Large intestine (tissue), 3 donors: ENCODE measurements around the gene RBPJL. TPM values are rescaled to one million over a fixed set of nuclear protein-coding genes. Genes with fewer than 3 reads are reported as not detected.

Source experiments
- DNase-seq, 2 donors: peaks; one replicate each; pipeline versions ENCODE4 v3.0.0 to v3.0.0-alpha.2; 2013
- H3K27ac ChIP-seq: one replicate; pipeline ENCODE4 v1.5.1; 2013; ENCODE audit warnings: low read length
- H3K27me3 ChIP-seq: 2 replicates; pipeline ENCODE4 v1.6.1; 2013; ENCODE audit warnings: low read length; ENCODE audit not compliant: control insufficient read depth, insufficient read depth
- H3K36me3 ChIP-seq: 2 replicates; pipeline ENCODE4 v1.6.1; 2013; ENCODE audit warnings: low read length; ENCODE audit not compliant: control insufficient read depth, insufficient read depth
- H3K4me1 ChIP-seq: one replicate; pipeline ENCODE4 v1.6.1; 2013; ENCODE audit warnings: low read length; ENCODE audit not compliant: control insufficient read depth, insufficient read depth
- H3K4me3 ChIP-seq: one replicate; pipeline ENCODE4 v1.5.1; 2013; ENCODE audit warnings: low read length
- H3K9me3 ChIP-seq: one replicate; pipeline ENCODE4 v1.6.1; 2013; ENCODE audit warnings: mild to moderate bottlenecking, low read depth, low read length, moderate library complexity; ENCODE audit not compliant: control insufficient read depth
- WGBS: methylation state at CpG from one replicate; pipeline ENCODE4 v1.1.5; 2013; ENCODE audit warnings: low lambda C conversion rate; ENCODE audit not compliant: insufficient coverage; 5-methylcytosine and 5-hydroxymethylcytosine counted together
- polyA plus RNA-seq: library from polyadenylated mRNA; unstranded; fragments of 120-200 nt; gene quantifications from one replicate; pipeline ENCODE4 v1.2.1, GENCODE V29; 2013

RBPJL gene
- polyA plus RNA-seq, 1 donor: not detected

GRCh38 chr20:45317826-45318225 lies 11.2 kb downstream of the RBPJL start:
- peaks cover 8% of the 10 kb centered on the region for H3K9me3 ChIP-seq
- no peak overlapping the region for H3K27ac ChIP-seq
- peaks cover 52% of the 10 kb centered on the region for H3K27me3 ChIP-seq
- H3K4me3 ChIP-seq: no peak overlapping the region
- no peak for DNase-seq
- no peaks in the 10 kb centered on the region for H3K36me3 ChIP-seq
- peaks cover 3% of the 10 kb centered on the region for H3K4me1 ChIP-seq
- WGBS: no CpG with 5 or more reads among the region's 3 CpGs

- no peak for DNase-seq
- Histone ChIP-seq H3K27me3 (peaks cover 46% of the 10 kb centered on the region), H3K4me3 (no peak overlapping the region), H3K9me3 (peaks cover 6% of the 10 kb centered on the region), H3K27ac (no peak overlapping the region), H3K36me3 (no peaks in the 10 kb centered on the region), H3K4me1 (peaks cover 3% of the 10 kb centered on the region)
- WGBS: no CpG with 5 or more reads among the region's 7 CpGs
Observed at GRCh38 chr20:45318386-45318939, 11.8 kb downstream of the RBPJL start.

- DNase-seq: no peak
- H3K9me3 ChIP-seq: peaks cover 6% of the 10 kb centered on the region
- H3K4me1 ChIP-seq: peaks cover 3% of the 10 kb centered on the region
- no peak overlapping the region for H3K27ac ChIP-seq
- H3K36me3 ChIP-seq: no peaks in the 10 kb centered on the region
- H3K27me3 ChIP-seq: peaks cover 42% of the 10 kb centered on the region
- WGBS: no CpG with 5 or more reads among the region's 2 CpGs
- no peak overlapping the region for H3K4me3 ChIP-seq
Observed at GRCh38 chr20:45318948-45319347, 12.3 kb downstream of the RBPJL start.

GRCh38 chr20:45320948-45321595 lies 14.4 kb downstream of the RBPJL start:
- Histone ChIP-seq H3K36me3 (peaks cover 13% of the 10 kb centered on the region), H3K27ac (no peak overlapping the region), H3K4me1 (peaks cover 3% of the 10 kb centered on the region), H3K27me3 (peaks cover 30% of the 10 kb centered on the region), H3K9me3 (peaks cover 6% of the 10 kb centered on the region), H3K4me3 (no peak overlapping the region)
- DNase-seq: no peak
- 100% methylated on average over 1 of the region's 5 CpGs for WGBS

- no CpG with 5 or more reads among the region's 7 CpGs for WGBS
- DNase-seq: peak; percentile 56 to 78
- no peak overlapping the region for H3K27ac ChIP-seq
Observed at GRCh38 chr20:45322952-45323383, 16.3 kb downstream of the RBPJL start.

GRCh38 chr20:45323731-45324130 lies 17.1 kb downstream of the RBPJL start:
- no peak for DNase-seq
- peaks cover 3% of the 10 kb centered on the region for H3K27me3 ChIP-seq
- no peaks in the 10 kb centered on the region for H3K9me3 ChIP-seq
- peaks cover 3% of the 10 kb centered on the region for H3K4me1 ChIP-seq
- peaks cover 34% of the 10 kb centered on the region for H3K36me3 ChIP-seq
- no peak overlapping the region for H3K27ac ChIP-seq
- no peak overlapping the region for H3K4me3 ChIP-seq

More at GRCh38 chr20:45322952-45323383, 16.3 kb downstream of the RBPJL start:
- peaks cover 26% of the 10 kb centered on the region for H3K36me3 ChIP-seq
- H3K27me3 ChIP-seq: peaks cover 11% of the 10 kb centered on the region
- no peaks in the 10 kb centered on the region for H3K9me3 ChIP-seq
- peaks cover 3% of the 10 kb centered on the region for H3K4me1 ChIP-seq
- H3K4me3 ChIP-seq: no peak overlapping the region

- peaks cover 50% of the 10 kb centered on the region for H3K36me3 ChIP-seq
- H3K4me3 ChIP-seq: no peak overlapping the region
- no peaks in the 10 kb centered on the region for H3K27me3 ChIP-seq
- H3K9me3 ChIP-seq: no peaks in the 10 kb centered on the region
- no peak overlapping the region for H3K27ac ChIP-seq
- DNase-seq: no peak
- no CpG with 5 or more reads among the region's 6 CpGs for WGBS
- no peaks in the 10 kb centered on the region for H3K4me1 ChIP-seq
Observed at GRCh38 chr20:45325371-45325770, 18.7 kb downstream of the RBPJL start.

GRCh38 chr20:45328451-45328850 lies 21.8 kb downstream of the RBPJL start:
- no CpG with 5 or more reads among the region's 4 CpGs for WGBS
- Histone ChIP-seq H3K27ac (no peak overlapping the region), H3K4me3 (no peak overlapping the region), H3K9me3 (no peaks in the 10 kb centered on the region), H3K27me3 (no peaks in the 10 kb centered on the region), H3K36me3 (peaks cover 75% of the 10 kb centered on the region), H3K4me1 (no peaks in the 10 kb centered on the region)
- no peak for DNase-seq

GRCh38 chr20:45329497-45330319 lies 23.1 kb downstream of the RBPJL start:
- no peak for DNase-seq
- Histone ChIP-seq H3K36me3 (peaks cover 73% of the 10 kb centered on the region), H3K27ac (no peak overlapping the region), H3K9me3 (no peaks in the 10 kb centered on the region), H3K4me1 (no peaks in the 10 kb centered on the region), H3K4me3 (no peak overlapping the region), H3K27me3 (no peaks in the 10 kb centered on the region)
- WGBS: no CpG with 5 or more reads among the region's 7 CpGs

- Histone ChIP-seq H3K27ac (no peak overlapping the region), H3K9me3 (no peaks in the 10 kb centered on the region), H3K4me3 (no peak overlapping the region), H3K4me1 (no peaks in the 10 kb centered on the region), H3K36me3 (peaks cover 76% of the 10 kb centered on the region), H3K27me3 (no peaks in the 10 kb centered on the region)
- WGBS: no CpG with 5 or more reads among the region's 3 CpGs
- DNase-seq: no peak
Observed at GRCh38 chr20:45330476-45330875, 23.8 kb downstream of the RBPJL start.
